GM12878 (cell line): ENCODE measurements around the gene RFLNA. TPM values are rescaled to one million over a fixed set of nuclear protein-coding genes. Genes with fewer than 3 reads are reported as not detected.

Experiments used
- ATAC-seq: fragments of 200-7000 bp; cut with Tn5 transposase; 3 replicates; pipeline ENCODE4 v1.9.1; 2020; ENCODE audit warnings: mild to moderate bottlenecking, moderate library complexity
- BruUV-seq: library from RNA; stranded (reverse); fragments of 400-500 nt; replicated peaks from 2 replicates; lab custom pipeline; 2021; lab: Mats Ljungman, UMichigan
- CTCF ChIA-PET: fragments of 300-600 bp; sonication (Branson Sonifier 250); formaldehyde crosslinking; extraction: SDS; loops from one replicate; lab custom pipeline; 2021; ENCODE audit warnings: inconsistent platforms; lab: Yijun Ruan, JAX
- POLR2A ChIA-PET: fragments of 350-600 bp; formaldehyde crosslinking; extraction: SDS; loops from one replicate; lab custom pipeline; 2021; ENCODE audit warnings: inconsistent platforms; lab: Charles Lee
- RAD21 ChIA-PET: fragments of 300-600 bp; sonication (Branson Sonifier 250); formaldehyde crosslinking; loops from one replicate; lab custom pipeline; 2023; ENCODE audit warnings: antibody characterized with exemption; ENCODE audit not compliant: unreplicated experiment; lab: Charles Lee
- SMC1A ChIA-PET: fragments of 300-600 bp; sonication (Branson Sonifier 250); formaldehyde crosslinking; loops from one replicate; lab custom pipeline; 2023; ENCODE audit not compliant: unreplicated experiment, uncharacterized antibody; lab: Charles Lee
- DNase-seq: peaks from one replicate; pipeline ENCODE4 v3.0.0-alpha.2; 2011; ENCODE audit warnings: low read depth, low spot score
- FAIRE-seq: peaks from 3 replicates; lab custom pipeline; 2011; peaks lifted over from hg19 to GRCh38; lab: Jason Lieb, UNC
- H2AFZ ChIP-seq: 2 replicates; pipeline ENCODE4 v1.6.0; 2011; ENCODE audit warnings: low read depth, low read length, control low read depth; ENCODE audit not compliant: control insufficient read depth
- H3K27ac ChIP-seq: 2 replicates; pipeline ENCODE4 v1.5.1; 2011; ENCODE audit warnings: control low read depth; ENCODE audit not compliant: control insufficient read depth, insufficient read depth
- H3K27me3 ChIP-seq, 2 experiments: replicated peaks in 1 of 2; 2 replicates each; pipeline versions ENCODE4 v1.6.0 to v1.6.1; 2011; ENCODE audit warnings: low read length in 1 of 2; ENCODE audit not compliant: control insufficient read depth in 2 of 2, insufficient read depth in 2 of 2
- H3K36me3 ChIP-seq, 2 experiments: 2 replicates each; pipeline ENCODE4 v1.5.1; 2011; ENCODE audit warnings: low read length in 1 of 2; ENCODE audit not compliant: control insufficient read depth in 2 of 2, insufficient read depth in 2 of 2
- H3K4me1 ChIP-seq: 2 replicates; pipeline ENCODE4 v1.6.1; 2011; ENCODE audit warnings: mild to moderate bottlenecking, low read length, moderate library complexity, mixed read lengths; ENCODE audit not compliant: control insufficient read depth, insufficient read depth
- H3K4me2 ChIP-seq: 2 replicates; pipeline ENCODE4 v1.6.0; 2011; ENCODE audit warnings: control low read depth; ENCODE audit not compliant: control insufficient read depth, insufficient read depth
- H3K4me3 ChIP-seq: fragments of 200-600 bp; sonication (generic); 2 replicates; pipeline ENCODE4 v1.5.1; 2016
- H3K79me2 ChIP-seq: 2 replicates; pipeline ENCODE4 v1.6.0; 2011; ENCODE audit warnings: low read length; ENCODE audit not compliant: control insufficient read depth, insufficient read depth
- H3K9ac ChIP-seq: 2 replicates; pipeline ENCODE4 v1.8.0; 2011; ENCODE audit warnings: low read length, control low read depth, mixed read lengths; ENCODE audit not compliant: control insufficient read depth, insufficient read depth
- H3K9me3 ChIP-seq: replicated peaks from 3 replicates; pipeline ENCODE4 v1.5.1; 2011; ENCODE audit warnings: mild to moderate bottlenecking, low read length; ENCODE audit not compliant: control insufficient read depth, insufficient read depth
- H4K20me1 ChIP-seq: 2 replicates; pipeline ENCODE4 v1.6.0; 2011; ENCODE audit not compliant: control insufficient read depth, insufficient read depth
- CHD1 ChIP-seq: IDR thresholded peaks from 2 replicates; pipeline ENCODE4 v1.6.1; 2012; ENCODE audit warnings: low read depth, low read length, improper control_type of control experiment
- JUNB ChIP-seq: IDR thresholded peaks from 2 replicates; pipeline ENCODE4 v1.6.1; 2016; ENCODE audit warnings: antibody characterized with exemption, mild to moderate bottlenecking
- KLF5 ChIP-seq: fragments of 450-650 bp; IDR thresholded peaks from 2 replicates; pipeline ENCODE4 v1.6.1; 2014; ENCODE audit warnings: mild to moderate bottlenecking; ENCODE audit not compliant: partially characterized antibody
- MTA3 ChIP-seq: IDR thresholded peaks from 2 replicates; pipeline ENCODE4 v1.6.1; 2012; ENCODE audit warnings: low read length, inconsistent platforms, borderline replicate concordance
- RAD51 ChIP-seq: fragments of 450-650 bp; IDR thresholded peaks from 2 replicates; pipeline ENCODE4 v1.6.1; 2016; ENCODE audit warnings: moderate library complexity, mild to moderate bottlenecking, inconsistent platforms
- RB1 ChIP-seq: fragments of 450-650 bp; formaldehyde crosslinking; IDR thresholded peaks from 2 replicates; pipeline ENCODE4 v1.6.1; 2017; ENCODE audit warnings: mild to moderate bottlenecking, borderline replicate concordance
- RELA ChIP-seq: fragments of 450-650 bp; IDR thresholded peaks from 2 replicates; pipeline ENCODE4 v1.8.0; 2014; ENCODE audit warnings: borderline replicate concordance; ENCODE audit not compliant: partially characterized antibody
- SMAD5 ChIP-seq: IDR thresholded peaks from 2 replicates; pipeline ENCODE4 v1.6.1; 2016; ENCODE audit warnings: antibody characterized with exemption, low read depth
- STAT3 ChIP-seq: IDR thresholded peaks from 2 replicates; pipeline ENCODE4 v1.6.1; 2011; ENCODE audit warnings: low read depth, low read length, improper control_type of control experiment
- WGBS: methylation state at CpG from one replicate; pipeline ENCODE4 v1.1.6; 2016; ENCODE audit warnings: low lambda C conversion rate; ENCODE audit not compliant: insufficient replicate concordance, insufficient coverage; ENCODE audit errors: missing lambda C conversion rate; 5-methylcytosine and 5-hydroxymethylcytosine counted together
- in situ Hi-C: fragments of 300-500 bp; cut with MboI; formaldehyde crosslinking; loops from 9 replicates; pipeline ENCODE4 v1.14.3; 2018; ENCODE audit warnings: mixed read lengths
- intact Hi-C: fragments of 100-400 bp; cut with micrococcal nuclease; formaldehyde crosslinking; loops from one replicate; pipeline ENCODE4 v1.14.2; 2022; ENCODE audit not compliant: unreplicated experiment
- polyA plus RNA-seq, 11 experiments: library from polyadenylated mRNA; depleted of rRNA in 4 of 11; unstranded in 6 of 11; stranded (reverse) in 5 of 11; fragments of >200 nt; fragmentation: Nextera tagmentation in 4 of 11; fragmentation: Illumina TruSeq in 1 of 11; extraction: Ambion mirVana in 4 of 11; extraction: Trizol in 1 of 11; gene quantifications; 1 replicate in 1 of 11; 2 replicates in 10 of 11; pipeline versions ENCODE4 v1.2.1 to v1.2.3, GENCODE V29; 2011 to 2016; ENCODE audit warnings: inconsistent platforms in 2 of 11, missing spikeins in 2 of 11, low read depth in 1 of 11
- total RNA-seq, 4 experiments: library from RNA; depleted of rRNA in 3 of 4; stranded (reverse); fragments of >200 nt in 3 of 4; fragmentation: Illumina TruSeq in 1 of 4; extraction: Trizol in 1 of 4; gene quantifications; 2 replicates each; pipeline versions ENCODE4 v1.2.1 to v1.2.3, GENCODE V29; 2013 to 2021
- TF ChIP-seq, protein P1 (sequence below): fragments of 450-650 bp; IDR thresholded peaks from 2 replicates; pipeline ENCODE4 v1.6.1; 2017; ENCODE audit warnings: mild to moderate bottlenecking, low read depth, inconsistent platforms; ENCODE audit not compliant: poor library complexity, severe bottlenecking
- TF ChIP-seq, protein P2 (sequence below): IDR thresholded peaks from 2 replicates; pipeline ENCODE4 v1.6.1; 2012; ENCODE audit warnings: low read depth, low read length, improper control_type of control experiment
- TF ChIP-seq, protein P3 (sequence below): fragments of 450-650 bp; IDR thresholded peaks from 2 replicates; pipeline ENCODE4 v1.6.1; 2017; ENCODE audit warnings: mild to moderate bottlenecking, moderate library complexity
- TF ChIP-seq, protein P4 (sequence below): IDR thresholded peaks from 2 replicates; pipeline ENCODE4 v1.6.1; 2011; ENCODE audit warnings: mild to moderate bottlenecking, low read depth, low read length, moderate library complexity; ENCODE audit not compliant: insufficient replicate concordance
- TF ChIP-seq, protein P5 (sequence below): IDR thresholded peaks from 2 replicates; pipeline ENCODE4 v1.6.1; 2012; ENCODE audit warnings: mild to moderate bottlenecking, low read depth, low read length

The RFLNA gene
- total and polyA plus RNA-seq, 10 of the 15 experiments (the other 5 are each of a cell fraction or from before 2014, with no cell fraction given), result 0.08 TPM; not detected in 9

DNA sequence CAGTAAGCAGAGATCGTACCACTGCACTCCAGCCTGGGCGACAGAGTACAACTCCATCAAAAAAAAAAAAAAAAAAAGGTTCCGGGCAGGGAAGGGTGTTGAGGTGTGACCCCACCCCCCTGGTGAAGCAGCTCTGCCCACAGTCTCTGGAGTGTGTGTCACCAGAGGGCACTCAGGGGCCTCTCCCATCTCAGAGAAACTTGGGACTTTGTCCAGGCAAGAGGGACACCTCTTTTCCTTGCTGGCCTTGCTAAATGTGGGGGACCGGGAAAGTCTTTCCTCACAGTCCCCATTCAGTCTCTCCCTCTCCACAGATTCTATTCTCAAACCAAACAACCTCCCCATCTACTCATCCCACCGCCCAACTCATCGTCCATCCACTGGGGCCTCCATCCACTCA, 43.6 kb downstream of the RFLNA start:
- H3K4me3 ChIP-seq, result no peak overlapping the region
- POLR2A ChIA-PET, result no interaction called here
- no peaks in the 10 kb centered on the region for H3K27me3 ChIP-seq
- no peak overlapping the region for H2AFZ ChIP-seq
- RAD21 ChIA-PET, result no interaction called here
- no peaks in the 10 kb centered on the region for H3K79me2 ChIP-seq
- in situ Hi-C loops (no loop called here), intact Hi-C loops (no loop called here)
- no peak for DNase-seq
- CTCF ChIA-PET, result interaction anchor here (1.1 to 1.2 kb wide), 2 partner anchors 18 to 307 kb away, joined by 3 read pairs; no protein-coding TSS in a partner anchor
- FAIRE-seq, result no peak
- SMC1A ChIA-PET, result no interaction called here
- no TSS peak for BruUV-seq
- H3K4me1 ChIP-seq, result no peaks in the 10 kb centered on the region
- H3K9ac ChIP-seq, result no peak overlapping the region
- H4K20me1 ChIP-seq, result no peaks in the 10 kb centered on the region
- no peak overlapping the region for H3K4me2 ChIP-seq
- no peak overlapping the region for H3K27ac ChIP-seq
- H3K9me3 ChIP-seq, result no peaks in the 10 kb centered on the region
- H3K36me3 ChIP-seq, result peaks cover 3 to 31% of the 10 kb centered on the region in 2 experiments; a peak in 3 of 4 replicates
- ATAC-seq, result no peak
- WGBS, result 98% methylated on average over 6 of the region's 6 CpGs
- TF ChIP-seq JUNB (no peak), STAT3 (no peak), MTA3 (no peak), RB1 (no peak), SMAD5 (no peak), CHD1 (no peak), RELA (no peak), KLF5 (no peak), RAD51 (no peak)
- TF ChIP-seq, protein P1, sequence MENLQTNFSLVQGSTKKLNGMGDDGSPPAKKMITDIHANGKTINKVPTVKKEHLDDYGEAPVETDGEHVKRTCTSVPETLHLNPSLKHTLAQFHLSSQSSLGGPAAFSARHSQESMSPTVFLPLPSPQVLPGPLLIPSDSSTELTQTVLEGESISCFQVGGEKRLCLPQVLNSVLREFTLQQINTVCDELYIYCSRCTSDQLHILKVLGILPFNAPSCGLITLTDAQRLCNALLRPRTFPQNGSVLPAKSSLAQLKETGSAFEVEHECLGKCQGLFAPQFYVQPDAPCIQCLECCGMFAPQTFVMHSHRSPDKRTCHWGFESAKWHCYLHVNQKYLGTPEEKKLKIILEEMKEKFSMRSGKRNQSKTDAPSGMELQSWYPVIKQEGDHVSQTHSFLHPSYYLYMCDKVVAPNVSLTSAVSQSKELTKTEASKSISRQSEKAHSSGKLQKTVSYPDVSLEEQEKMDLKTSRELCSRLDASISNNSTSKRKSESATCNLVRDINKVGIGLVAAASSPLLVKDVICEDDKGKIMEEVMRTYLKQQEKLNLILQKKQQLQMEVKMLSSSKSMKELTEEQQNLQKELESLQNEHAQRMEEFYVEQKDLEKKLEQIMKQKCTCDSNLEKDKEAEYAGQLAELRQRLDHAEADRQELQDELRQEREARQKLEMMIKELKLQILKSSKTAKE, result no peak
- TF ChIP-seq, protein P2, sequence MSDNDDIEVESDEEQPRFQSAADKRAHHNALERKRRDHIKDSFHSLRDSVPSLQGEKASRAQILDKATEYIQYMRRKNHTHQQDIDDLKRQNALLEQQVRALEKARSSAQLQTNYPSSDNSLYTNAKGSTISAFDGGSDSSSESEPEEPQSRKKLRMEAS, result no peak
- TF ChIP-seq, protein P3, sequence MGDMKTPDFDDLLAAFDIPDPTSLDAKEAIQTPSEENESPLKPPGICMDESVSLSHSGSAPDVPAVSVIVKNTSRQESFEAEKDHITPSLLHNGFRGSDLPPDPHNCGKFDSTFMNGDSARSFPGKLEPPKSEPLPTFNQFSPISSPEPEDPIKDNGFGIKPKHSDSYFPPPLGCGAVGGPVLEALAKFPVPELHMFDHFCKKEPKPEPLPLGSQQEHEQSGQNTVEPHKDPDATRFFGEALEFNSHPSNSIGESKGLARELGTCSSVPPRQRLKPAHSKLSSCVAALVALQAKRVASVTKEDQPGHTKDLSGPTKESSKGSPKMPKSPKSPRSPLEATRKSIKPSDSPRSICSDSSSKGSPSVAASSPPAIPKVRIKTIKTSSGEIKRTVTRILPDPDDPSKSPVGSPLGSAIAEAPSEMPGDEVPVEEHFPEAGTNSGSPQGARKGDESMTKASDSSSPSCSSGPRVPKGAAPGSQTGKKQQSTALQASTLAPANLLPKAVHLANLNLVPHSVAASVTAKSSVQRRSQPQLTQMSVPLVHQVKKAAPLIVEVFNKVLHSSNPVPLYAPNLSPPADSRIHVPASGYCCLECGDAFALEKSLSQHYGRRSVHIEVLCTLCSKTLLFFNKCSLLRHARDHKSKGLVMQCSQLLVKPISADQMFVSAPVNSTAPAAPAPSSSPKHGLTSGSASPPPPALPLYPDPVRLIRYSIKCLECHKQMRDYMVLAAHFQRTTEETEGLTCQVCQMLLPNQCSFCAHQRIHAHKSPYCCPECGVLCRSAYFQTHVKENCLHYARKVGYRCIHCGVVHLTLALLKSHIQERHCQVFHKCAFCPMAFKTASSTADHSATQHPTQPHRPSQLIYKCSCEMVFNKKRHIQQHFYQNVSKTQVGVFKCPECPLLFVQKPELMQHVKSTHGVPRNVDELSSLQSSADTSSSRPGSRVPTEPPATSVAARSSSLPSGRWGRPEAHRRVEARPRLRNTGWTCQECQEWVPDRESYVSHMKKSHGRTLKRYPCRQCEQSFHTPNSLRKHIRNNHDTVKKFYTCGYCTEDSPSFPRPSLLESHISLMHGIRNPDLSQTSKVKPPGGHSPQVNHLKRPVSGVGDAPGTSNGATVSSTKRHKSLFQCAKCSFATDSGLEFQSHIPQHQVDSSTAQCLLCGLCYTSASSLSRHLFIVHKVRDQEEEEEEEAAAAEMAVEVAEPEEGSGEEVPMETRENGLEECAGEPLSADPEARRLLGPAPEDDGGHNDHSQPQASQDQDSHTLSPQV, result no peak
- TF ChIP-seq, protein P4, sequence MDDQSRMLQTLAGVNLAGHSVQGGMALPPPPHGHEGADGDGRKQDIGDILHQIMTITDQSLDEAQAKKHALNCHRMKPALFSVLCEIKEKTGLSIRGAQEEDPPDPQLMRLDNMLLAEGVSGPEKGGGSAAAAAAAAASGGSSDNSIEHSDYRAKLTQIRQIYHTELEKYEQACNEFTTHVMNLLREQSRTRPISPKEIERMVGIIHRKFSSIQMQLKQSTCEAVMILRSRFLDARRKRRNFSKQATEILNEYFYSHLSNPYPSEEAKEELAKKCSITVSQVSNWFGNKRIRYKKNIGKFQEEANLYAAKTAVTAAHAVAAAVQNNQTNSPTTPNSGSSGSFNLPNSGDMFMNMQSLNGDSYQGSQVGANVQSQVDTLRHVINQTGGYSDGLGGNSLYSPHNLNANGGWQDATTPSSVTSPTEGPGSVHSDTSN, result no peak
- TF ChIP-seq, protein P5, sequence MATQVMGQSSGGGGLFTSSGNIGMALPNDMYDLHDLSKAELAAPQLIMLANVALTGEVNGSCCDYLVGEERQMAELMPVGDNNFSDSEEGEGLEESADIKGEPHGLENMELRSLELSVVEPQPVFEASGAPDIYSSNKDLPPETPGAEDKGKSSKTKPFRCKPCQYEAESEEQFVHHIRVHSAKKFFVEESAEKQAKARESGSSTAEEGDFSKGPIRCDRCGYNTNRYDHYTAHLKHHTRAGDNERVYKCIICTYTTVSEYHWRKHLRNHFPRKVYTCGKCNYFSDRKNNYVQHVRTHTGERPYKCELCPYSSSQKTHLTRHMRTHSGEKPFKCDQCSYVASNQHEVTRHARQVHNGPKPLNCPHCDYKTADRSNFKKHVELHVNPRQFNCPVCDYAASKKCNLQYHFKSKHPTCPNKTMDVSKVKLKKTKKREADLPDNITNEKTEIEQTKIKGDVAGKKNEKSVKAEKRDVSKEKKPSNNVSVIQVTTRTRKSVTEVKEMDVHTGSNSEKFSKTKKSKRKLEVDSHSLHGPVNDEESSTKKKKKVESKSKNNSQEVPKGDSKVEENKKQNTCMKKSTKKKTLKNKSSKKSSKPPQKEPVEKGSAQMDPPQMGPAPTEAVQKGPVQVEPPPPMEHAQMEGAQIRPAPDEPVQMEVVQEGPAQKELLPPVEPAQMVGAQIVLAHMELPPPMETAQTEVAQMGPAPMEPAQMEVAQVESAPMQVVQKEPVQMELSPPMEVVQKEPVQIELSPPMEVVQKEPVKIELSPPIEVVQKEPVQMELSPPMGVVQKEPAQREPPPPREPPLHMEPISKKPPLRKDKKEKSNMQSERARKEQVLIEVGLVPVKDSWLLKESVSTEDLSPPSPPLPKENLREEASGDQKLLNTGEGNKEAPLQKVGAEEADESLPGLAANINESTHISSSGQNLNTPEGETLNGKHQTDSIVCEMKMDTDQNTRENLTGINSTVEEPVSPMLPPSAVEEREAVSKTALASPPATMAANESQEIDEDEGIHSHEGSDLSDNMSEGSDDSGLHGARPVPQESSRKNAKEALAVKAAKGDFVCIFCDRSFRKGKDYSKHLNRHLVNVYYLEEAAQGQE, result no peak
